Colon (tissue), 2 donors: Measurements from ENCODE around the gene SEC24D.
"Not testable (repeated sequence)": the region's sequence is repeated elsewhere in the genome, so short reads cannot be mapped to it uniquely, and the experiment has no call there.

ENCODE experiments used
- FAIRE-seq: peaks from 2 replicates; lab custom pipeline; 2012; peaks lifted over from hg19 to GRCh38; lab: Jason Lieb, UNC
- donor health status: control.
- donor health status: control.

SEC24D gene, protein sequence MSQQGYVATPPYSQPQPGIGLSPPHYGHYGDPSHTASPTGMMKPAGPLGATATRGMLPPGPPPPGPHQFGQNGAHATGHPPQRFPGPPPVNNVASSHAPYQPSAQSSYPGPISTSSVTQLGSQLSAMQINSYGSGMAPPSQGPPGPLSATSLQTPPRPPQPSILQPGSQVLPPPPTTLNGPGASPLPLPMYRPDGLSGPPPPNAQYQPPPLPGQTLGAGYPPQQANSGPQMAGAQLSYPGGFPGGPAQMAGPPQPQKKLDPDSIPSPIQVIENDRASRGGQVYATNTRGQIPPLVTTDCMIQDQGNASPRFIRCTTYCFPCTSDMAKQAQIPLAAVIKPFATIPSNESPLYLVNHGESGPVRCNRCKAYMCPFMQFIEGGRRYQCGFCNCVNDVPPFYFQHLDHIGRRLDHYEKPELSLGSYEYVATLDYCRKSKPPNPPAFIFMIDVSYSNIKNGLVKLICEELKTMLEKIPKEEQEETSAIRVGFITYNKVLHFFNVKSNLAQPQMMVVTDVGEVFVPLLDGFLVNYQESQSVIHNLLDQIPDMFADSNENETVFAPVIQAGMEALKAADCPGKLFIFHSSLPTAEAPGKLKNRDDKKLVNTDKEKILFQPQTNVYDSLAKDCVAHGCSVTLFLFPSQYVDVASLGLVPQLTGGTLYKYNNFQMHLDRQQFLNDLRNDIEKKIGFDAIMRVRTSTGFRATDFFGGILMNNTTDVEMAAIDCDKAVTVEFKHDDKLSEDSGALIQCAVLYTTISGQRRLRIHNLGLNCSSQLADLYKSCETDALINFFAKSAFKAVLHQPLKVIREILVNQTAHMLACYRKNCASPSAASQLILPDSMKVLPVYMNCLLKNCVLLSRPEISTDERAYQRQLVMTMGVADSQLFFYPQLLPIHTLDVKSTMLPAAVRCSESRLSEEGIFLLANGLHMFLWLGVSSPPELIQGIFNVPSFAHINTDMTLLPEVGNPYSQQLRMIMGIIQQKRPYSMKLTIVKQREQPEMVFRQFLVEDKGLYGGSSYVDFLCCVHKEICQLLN

DNA sequence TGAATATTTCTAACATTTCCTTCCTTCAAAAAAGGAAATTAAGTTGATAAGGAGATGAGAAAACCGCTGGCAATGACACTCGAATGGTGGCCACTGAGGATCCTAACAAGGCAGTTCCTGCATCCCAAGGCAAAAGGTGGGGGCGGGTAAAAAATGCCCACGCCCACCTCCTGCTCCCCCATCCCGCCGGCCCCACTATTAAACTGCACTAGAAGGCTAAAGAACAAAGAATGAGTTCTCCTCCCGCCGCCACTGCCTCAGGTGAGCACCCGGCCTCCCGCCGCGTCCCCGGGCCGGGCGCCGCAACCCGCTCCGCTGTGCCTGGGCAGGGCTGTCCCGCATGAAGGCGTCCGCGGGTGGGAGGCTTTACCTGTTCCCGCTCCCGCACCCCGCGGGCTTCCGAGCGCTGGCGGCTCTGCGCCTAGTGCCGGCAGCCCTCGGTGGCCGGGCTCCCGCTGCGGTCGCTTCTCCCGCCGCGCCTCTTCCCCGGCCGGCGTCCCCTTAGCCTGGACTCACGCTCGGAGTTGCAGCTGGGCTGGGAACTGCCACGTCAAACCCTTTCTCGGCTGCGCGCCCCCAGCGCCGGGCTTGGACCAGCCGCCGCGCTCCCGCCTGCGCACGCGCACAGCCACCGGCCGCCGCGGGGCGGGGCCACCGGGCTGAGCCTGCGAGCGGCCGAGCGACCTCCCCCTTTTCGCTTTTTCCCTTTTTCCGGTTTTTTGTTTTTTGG is at the start of gene SEC24D:
TSS of gene SEC24D (minus strand) at position 556 of the 730 bp plus-strand sequence. CDS start 2,430 bp downstream, outside the sequence.
- FAIRE-seq: no peak

DNA sequence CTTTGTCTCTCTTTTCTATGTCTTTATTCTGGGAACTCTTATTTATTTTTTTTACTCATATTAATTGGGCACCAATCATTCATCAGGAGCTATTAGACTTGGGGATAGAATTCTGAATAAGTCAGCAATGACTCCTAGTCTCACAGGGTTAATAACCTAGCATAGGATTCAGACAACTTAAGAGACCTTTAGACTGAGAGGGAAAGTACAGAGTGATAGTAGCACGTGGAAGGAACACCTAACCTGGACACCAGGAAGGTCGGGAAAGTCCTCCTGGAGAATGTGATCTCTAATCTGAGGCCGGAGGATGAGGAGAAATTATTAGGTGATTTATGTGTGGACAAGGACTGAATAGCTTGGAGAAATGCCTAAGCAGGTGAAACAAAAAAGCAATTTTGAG is 48.8 kb upstream of the SEC24D start:
- FAIRE-seq: no peak

DNA sequence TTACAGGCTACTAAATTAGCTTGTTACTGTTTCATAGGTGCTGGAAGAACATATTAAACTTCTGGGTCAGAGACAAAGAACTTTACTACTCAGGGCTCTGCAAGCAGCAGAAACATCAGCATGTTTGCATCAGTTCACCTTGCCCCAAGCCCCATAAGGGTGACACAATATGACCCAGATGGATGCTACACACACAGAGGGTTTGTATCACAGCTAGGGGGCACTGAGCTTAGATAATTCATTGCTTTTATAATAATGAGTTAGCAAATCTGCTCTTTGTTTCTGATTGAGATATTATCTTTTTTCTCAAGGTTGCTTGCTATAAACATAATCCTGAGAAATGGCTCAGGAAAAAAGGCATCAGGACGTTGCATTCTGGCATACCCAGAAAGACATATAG is 47.9 kb upstream of the SEC24D start:
- no peak for FAIRE-seq

DNA sequence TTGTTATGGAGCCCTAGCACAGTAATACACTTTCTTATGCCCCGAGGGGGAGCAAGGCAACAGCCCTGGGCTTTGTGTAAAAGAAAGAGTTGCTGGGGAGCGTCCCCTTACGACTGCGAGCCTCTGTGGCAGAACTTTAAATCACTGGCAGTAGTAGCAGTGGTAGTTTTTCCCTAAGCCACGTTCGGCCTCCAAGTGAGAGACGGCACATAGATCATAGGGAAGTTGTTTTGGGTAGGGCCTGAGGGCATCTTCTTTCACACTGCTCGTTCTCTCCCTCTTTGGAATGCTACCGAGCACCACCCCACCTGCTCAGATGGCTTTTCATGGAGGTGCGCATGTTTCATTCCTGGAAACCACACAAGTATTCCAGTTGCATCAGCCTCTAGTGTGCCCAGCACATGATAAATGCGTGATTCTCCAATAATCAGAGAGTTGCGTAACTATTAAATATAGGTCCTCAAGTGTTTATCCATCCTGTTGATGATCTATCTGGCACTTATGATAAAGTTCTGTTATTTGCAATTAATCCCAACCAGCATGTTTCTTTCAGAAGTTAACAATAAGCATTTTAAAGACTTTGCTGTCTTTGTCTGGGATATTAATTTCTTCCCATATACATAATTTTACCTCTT is 45.7 kb upstream of the SEC24D start:
- no peak for FAIRE-seq

DNA sequence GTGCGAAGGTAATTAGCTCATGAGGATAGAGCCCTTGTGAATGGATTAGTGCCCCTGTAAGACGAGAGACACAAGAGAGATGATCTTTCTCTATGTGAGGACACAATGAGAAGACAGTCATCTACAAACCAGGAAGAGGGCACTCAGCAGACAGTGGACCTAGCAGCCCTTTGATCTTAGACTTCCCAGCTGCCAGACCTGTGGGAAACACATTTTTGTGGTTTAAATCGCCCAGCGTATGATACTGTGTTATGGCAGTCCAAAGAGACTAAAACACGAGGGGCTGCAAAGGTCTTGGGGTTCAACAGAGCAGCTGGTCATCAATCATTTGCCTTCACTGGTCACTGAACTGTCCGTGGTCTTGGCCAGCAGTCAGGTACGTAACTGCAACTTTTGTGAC is 43.5 kb upstream of the SEC24D start:
- no peak for FAIRE-seq

DNA sequence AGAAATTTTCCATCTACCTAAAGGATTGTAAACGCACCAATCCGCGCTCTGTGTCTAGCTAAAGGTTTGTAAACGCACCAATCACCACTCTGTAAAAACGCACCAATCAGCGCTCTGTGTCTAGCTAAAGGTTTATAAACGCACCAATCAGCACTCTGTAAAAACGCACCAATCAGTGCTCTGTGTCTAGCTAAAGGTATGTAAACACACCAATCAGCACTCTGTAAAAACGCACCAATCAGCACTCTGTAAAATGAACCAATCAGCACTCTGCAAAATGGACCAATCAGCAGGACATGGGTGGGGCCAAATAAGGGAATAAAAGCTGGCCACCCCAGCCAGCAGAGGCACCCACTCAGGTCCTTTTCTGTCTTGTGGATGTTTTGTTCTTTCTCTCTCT is 42.6 kb upstream of the SEC24D start:
- not testable (repeated sequence) for FAIRE-seq

DNA sequence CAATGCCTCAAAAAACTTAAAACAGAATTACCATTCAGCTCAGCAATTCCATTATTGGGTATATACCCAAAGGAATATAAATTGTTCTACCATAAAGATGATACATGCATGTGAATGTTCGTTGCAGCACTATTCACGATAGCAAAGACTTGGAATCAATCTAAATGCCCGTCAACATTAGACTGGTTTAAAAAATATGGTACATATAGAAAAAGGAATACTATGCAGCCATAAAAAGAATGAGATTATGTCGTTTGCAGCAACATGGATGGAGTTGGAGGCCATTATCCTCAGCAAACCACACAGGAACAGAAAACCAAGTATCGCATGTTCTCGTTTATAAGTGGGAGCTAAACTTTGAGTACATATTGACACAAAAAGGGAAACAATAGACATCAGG is 41.9 kb upstream of the SEC24D start:
- FAIRE-seq: no peak

DNA sequence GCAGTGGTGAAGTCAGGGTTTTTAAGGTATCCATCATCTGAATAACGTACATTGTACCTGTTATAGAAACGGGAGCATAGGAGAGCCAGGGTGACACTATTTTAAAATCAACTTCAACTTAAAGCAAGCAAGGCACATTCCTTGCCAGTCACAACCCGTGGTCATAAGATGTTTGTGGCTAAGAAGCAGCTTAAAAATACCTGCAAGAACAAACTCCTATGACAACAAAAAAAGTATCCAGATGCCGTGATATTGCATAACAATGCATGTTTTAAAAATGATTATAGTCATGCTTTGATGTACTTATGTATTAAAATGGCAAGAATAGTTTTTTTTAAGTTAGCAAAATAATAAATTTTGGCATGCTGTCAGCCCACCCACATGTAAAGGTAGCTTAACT is 36.3 kb upstream of the SEC24D start:
- no peak for FAIRE-seq

DNA sequence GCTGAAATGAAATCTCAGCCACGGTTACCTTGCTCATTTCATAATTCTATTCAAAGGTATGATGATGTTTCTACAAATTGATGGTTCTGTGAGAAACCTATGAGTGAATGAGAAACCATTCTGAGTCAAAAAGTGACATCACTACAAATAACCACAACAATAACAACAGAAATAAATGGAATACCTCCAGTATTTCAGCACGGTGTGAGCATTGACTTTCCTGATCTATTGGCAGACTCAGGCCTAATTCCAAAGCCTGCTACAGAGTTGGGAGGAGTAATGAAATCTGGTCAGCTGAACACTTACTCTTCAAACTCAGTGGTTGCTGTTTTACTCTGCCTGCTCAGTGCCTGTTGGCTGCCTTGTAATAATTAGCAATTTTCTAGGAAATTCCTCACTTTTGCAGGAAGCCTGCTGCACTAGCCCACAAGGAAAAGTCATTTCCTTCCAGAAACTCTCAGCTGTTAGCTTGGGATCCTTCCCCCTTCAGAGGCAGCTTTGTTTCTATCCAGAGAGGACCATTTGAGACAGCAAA is 33.9 kb upstream of the SEC24D start:
- FAIRE-seq: no peak

DNA sequence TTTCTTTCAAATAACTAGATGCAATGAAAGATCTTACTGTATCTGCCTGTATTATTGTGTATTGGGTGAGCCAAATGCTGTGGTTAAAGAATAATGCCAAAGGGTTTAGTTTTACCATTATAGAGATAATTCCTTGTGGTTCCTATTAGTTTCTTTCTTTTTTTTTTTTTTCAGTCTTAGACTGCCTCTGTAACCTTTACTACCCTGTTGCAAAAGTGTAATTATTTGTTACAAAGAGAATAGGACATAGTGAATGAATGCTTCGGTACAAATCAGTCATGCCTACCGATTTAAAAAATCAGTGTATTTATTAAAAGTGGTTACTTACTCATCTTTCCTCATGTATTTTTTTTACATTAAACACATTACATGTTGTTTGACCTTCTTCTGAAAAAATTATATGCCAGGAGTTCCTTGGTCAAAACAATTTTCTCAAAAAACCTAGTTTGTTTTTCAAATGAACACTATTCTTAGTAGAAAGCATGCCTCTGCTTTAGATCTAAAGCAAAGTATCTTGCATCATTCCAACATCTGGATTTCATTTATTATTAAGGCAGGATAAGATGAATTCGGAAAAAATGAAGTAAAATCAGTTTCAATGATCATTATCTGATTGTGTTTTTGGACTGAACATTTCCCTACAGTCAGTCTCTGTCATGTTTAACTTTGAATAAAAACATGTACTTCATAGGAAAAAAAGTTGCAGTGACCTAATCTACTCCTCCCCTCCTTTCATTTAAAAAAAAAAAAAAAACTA is 31.6 kb upstream of the SEC24D start:
- FAIRE-seq: no peak

DNA sequence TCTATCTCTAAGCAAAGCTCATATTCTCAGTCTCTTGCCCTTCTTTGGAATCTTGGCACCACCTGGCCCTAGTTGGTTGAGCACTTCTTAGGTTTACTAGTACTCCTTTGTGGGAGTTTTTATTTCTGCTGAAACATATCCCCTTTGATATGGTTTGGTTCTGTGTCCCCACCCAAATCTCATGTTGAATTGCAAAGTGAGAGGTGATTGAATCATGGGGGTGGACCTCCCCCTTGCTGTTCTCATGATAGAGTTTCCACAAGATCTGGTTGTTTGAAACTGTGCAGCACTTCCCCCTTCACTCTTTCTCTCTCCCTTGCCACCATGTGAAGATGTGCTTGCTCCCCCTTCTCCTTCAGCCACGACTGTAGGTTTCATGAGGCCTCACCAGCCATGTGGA is 30.5 kb upstream of the SEC24D start:
- FAIRE-seq: no peak

DNA sequence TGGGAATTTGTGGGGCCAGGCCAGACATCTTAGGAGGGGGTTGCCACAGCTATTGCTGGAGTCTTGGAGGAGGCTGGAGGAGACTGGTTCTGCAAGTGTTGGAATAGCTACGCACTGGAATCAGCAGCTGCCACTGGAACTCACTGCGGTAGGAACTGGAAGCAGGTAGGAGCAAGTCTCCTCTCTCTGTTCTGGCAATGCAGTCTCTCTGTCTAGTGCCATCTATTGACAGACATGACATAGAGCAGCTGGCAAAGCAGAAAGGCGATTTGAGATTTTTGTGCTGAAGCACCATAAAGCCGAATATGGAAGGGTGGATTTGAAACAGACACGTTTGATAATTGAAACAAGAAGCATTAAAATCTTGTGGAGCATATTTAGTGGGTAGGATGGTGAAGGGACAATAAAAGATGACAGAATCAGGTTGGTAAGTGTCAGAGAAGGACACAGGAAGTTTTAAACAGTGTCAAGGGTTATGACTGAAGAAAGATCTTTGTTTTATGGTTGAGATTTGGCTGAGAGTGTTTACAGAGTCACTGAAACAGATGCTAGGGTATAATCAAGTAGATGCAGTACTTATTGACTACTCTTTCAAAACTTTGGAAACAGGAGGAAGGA is 29.3 kb upstream of the SEC24D start:
- FAIRE-seq: no peak

DNA sequence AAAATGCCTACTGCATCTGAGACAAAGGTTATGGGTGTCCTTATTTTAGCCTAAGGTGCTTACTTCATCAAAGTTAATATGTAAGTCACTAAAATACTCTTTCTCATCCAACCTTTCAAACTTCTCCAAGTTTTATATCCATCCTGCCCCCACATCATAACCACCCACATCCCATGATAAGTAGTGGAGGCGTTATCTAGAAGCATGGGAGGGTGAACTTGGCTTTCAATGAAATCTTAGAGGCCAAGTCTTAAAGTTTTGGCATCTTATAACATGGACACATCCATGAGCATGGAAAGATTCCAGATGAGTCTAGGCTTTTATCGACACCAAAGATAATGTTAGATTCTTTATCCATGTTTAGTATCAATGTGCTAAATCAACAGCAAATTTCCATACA is 22.9 kb upstream of the SEC24D start:
- FAIRE-seq: no peak

DNA sequence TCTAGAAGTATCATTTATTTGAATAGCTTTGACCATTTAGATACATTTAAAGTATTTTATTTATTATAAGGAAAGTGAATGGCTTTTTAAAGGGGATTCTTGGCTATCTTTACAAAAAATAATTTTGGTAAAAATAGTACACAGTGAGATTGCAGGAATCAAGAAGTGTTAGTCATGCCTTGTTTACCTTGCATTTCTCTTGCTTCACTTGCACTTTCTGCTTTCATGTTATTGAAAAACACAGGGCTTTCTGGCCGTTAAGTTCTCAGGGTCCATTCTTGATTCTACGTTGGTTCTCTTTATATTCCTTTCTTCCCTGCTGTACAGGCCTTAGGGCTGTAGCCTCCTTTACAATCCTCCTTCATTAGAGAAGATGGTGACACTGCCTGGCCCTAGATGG is 21.8 kb upstream of the SEC24D start:
- no peak for FAIRE-seq

DNA sequence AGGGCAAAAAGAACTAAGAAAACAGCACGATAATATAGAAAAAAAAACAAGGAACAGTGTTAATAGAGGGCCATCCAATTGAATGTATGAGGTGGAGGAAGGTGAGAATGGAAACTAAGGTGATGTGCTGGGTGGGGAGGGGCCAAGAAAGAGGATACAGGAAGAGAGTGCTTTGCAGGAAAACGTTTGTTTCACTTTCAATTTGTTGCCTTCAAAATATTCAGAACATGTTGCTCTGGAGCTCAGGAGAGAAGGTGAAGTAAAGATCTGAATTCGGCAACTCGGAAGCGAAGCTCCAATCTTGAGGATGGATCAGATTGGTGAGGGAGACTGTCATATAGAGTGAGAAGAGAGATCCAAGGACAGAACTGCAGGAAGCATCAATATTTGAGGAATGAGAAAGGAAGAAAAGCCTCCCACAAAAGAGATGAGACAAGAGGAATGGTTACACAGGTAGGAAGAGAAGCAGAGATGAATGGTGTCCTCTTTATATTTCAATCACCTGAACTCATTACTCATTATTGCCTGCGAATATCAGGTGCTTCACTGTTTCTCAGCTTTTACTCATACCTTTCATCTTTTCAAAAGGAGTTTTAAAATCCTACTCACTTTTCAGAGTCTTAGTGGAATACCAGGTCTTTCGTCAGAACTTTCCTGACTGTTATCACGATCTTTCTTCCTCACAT is 14.7 kb upstream of the SEC24D start:
- FAIRE-seq: no peak

DNA sequence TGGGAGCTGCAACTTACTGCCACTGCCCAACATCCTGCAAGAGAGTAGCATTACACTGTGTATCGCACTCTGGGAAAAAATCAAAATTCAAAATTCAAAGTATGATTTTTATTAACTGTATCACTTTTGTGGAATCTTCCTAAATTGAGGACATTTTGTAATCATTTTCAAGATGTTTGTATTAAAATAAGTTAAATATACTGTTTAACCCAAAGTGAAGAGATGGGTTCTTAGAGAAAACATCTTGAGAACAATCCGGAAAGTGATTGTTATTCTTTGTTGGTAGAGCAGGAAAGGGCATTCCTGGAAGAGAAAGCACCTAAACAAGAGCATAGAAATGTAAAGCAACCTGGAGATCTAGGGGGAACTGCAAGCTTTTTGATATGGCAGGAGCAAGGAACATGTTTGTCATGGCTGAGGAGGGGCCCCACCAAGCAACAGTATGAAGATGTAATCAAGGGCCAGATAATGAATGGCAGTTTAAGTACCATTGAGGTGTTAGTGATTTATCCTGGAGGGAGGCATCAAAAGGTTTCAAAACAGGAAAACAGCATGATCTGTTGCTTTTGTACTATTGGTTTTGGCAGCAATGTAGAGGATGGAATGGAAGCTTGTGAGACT is 14.1 kb upstream of the SEC24D start:
- FAIRE-seq: no peak

DNA sequence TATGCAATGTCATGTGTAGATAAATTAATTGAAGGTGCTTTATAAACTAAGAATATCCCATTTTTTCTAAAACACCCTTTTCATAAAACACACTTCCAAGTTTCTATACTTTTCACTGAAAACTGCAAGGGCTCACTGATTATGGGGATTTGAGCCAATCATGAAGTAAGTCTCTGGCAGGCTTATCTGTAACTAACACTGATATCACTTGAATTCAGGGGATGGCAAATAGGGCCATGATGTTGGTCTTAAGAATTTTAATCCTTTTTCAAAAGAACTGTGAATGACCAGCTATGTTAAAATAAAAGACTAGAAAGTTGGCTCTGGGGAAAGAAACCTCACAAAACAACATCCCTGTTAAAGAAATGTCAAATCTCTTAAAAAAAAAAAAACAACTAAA is 13.0 kb upstream of the SEC24D start:
- FAIRE-seq: no peak

DNA sequence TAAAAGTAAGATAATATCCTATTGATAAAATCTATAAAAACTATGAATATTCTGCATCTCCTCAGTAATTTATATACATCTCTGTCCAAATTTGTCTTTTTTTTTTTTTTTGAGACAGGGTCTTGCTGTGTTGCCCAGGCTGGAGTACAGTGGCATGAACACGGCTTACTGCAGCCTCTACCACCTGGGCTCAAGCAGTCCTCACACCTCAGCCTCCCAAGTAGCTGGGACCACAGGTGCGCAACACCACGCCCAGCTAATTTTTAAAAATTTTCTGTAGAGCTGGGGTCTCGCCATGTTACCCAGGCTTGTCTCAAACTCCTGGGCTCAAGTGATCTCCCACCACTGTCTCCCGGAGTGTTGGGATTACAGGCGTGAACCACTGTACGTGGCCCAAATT is 12.3 kb upstream of the SEC24D start:
- FAIRE-seq: no peak

DNA sequence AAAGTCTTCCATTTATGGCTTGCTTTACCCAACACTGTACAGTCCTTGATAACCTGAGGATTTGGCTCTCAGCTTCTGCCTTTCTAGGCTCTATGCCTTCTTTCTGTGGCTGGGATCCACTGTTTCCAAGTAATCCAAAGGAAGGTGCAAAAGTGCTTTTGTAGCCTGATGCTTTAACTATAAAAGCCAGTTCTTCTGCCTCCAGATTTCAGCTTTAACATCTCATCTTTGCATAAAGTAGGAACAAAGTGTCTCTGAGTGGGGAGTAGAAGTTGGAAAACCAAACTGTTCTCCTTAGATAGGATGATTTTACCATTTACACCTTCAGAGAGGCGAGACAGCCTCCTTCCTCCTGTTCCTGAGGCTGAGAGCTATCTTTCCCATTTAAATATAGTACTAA is 11.1 kb upstream of the SEC24D start:
- FAIRE-seq: no peak
